Smooth muscle cell of the umbilical artery (primary cell): ENCODE results near the gene NBR1. TPM values are rescaled to one million over a fixed set of nuclear protein-coding genes. Genes with fewer than 3 reads are reported as not detected.

Experiments
- total RNA-seq: library from RNA; depleted of rRNA; stranded (reverse); fragments of >200 nt; gene quantifications from 2 replicates; pipeline ENCODE4 v1.2.3, GENCODE V29; 2014

Gene NBR1, protein sequence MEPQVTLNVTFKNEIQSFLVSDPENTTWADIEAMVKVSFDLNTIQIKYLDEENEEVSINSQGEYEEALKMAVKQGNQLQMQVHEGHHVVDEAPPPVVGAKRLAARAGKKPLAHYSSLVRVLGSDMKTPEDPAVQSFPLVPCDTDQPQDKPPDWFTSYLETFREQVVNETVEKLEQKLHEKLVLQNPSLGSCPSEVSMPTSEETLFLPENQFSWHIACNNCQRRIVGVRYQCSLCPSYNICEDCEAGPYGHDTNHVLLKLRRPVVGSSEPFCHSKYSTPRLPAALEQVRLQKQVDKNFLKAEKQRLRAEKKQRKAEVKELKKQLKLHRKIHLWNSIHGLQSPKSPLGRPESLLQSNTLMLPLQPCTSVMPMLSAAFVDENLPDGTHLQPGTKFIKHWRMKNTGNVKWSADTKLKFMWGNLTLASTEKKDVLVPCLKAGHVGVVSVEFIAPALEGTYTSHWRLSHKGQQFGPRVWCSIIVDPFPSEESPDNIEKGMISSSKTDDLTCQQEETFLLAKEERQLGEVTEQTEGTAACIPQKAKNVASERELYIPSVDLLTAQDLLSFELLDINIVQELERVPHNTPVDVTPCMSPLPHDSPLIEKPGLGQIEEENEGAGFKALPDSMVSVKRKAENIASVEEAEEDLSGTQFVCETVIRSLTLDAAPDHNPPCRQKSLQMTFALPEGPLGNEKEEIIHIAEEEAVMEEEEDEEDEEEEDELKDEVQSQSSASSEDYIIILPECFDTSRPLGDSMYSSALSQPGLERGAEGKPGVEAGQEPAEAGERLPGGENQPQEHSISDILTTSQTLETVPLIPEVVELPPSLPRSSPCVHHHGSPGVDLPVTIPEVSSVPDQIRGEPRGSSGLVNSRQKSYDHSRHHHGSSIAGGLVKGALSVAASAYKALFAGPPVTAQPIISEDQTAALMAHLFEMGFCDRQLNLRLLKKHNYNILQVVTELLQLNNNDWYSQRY
- 88.8 and 113 TPM in 2 replicates for total RNA-seq

DNA sequence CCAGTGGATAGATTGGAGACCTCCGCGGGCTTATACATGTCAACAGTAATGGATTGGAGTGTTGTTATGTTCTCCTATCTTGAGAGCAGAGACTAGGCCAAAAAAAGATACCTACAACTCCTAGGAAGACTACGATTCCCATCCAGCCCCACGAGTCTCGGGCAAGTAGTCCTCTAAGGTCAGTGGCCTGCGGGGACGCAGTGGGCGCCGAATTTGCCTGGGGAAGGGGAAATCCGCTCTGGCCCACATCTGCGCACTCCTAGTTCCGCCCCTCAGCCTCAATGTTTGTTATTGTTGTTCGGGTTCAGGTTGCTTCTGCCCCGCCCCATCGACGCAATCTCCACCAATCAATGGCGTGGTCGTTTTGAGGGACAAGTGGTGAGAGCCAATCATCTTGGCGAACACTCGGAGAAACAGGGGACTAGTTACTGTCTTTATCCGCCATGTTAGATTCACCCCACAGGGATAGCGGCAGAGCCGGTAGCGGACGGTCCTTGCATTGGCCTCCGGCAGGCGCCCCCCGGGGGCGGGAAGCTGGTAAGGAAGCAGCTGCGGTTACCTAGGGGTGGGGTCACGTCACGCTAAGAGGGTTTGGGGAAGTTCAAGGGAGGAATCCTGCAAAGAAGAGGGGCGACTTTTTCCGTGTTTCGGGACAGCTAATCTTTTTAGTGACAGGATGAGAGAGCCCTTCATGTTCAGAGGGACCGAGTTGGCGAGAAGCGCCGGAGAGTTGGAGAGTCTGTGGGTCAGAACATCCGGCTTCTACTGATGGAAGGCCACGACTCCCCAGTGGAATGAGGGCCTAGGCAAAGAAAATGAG, at the start of gene NBR1:
NBR1 (plus strand) TSS at position 449 of the 820 bp plus-strand sequence. CDS start 4,586 bp downstream, outside the sequence.

DNA sequence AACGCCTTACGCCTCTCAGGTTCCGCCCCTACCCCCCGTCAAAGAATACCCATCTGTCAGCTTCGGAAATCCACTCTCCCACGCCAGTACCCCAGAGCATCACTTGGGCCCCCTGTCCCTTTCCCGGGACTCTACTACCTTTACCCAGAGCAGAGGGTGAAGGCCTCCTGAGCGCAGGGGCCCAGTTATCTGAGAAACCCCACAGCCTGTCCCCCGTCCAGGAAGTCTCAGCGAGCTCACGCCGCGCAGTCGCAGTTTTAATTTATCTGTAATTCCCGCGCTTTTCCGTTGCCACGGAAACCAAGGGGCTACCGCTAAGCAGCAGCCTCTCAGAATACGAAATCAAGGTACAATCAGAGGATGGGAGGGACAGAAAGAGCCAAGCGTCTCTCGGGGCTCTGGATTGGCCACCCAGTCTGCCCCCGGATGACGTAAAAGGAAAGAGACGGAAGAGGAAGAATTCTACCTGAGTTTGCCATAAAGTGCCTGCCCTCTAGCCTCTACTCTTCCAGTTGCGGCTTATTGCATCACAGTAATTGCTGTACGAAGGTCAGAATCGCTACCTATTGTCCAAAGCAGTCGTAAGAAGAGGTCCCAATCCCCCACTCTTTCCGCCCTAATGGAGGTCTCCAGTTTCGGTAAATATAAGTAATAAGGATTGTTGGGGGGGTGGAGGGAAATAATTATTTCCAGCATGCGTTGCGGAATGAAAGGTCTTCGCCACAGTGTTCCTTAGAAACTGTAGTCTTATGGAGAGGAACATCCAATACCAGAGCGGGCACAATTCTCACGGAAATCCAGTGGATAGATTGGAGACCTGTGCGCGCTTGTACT, 45.7 kb upstream of the NBR1 start, which contains the start of gene BRCA1:
BRCA1 (minus strand) TSS at position 232 of the 834 bp plus-strand sequence. CDS start 1,268 bp downstream, outside the sequence.

DNA sequence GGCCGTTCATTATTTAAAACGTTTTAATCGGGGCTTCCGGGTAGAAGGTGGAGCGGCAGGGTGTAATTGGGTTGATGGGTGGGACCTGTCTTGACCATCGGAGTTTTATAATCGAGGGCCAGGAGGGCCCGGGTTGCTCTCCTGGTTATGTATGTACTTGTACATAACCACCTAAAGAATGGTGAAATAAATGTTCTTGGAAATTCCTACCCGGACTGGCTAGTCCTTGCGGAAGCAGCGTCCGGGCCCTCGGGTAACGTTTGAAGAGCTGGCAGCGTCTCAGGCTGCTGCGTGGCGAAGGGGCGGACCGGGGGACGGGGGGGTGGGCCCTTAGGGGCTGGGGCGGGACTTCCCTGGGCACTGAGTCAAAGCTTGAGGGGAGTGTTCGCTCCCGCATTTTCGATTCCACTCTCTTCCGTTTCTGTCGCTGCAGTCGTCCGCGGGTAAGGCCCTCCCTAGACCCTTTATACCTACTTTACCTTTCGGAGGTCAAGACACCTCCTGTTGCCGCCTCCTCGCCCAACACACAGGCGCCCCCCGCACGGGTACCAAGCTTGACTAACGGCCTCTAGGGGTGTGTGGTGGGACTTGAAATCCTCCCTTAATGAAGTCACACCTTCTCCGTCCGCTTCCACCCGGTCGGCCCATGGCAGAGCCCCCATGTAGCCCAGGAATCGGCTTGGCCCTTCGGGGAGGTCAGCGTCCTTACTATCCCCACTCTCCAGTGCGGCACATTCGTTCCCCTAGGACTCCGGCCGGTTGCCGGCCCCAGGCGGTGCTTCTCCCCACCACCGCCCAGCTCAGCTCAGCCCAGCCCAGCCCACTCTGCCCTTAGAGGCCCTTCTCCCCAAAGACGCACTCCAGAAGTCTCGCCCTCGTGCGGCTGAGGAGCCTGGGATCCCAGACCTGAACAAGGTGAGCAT, 40.7 kb downstream of the NBR1 start, which contains the start of gene TMEM106A:
TMEM106A (plus strand) TSS at position 396 of the 923 bp plus-strand sequence. CDS start 1,167 bp downstream, outside the sequence.

DNA sequence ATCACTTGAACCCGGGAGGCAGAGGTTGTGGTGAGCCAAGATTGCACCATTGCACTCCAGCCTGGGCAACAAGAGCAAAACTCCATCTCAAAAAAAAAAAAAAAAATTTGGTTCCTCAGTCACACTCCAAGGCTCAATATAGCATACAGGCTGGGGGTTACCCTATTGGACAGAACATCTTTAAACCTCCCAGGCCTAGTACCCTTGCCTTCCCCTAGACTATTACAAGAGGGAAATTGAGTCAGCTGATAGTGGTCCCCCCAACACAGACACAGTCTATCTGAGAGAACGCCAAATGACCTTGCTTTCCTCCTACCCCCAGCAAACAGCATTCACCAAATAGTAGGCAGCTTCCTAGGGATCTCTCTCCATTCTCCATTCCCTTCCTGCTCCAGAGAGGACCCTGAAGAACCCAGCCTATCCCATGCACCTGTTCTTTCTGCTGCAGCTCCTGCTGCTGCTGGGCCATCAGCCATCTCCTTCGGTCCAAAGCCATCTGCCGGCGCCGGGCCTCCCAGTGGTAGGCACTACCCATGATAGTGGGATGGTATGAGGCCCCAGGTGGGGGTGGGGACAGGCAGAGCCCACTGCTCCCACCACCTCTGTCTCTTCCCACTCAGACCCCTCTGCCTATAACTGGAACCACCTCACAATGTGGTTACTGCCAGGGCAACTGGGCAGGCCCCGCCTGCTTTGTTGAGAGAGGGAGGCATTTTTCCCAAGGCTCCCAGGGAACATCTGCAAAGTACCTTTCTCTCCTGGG, 57.2 kb downstream of the NBR1 start, which contains the start of gene CCDC200:
CCDC200 (minus strand) TSS at position 604 of the 763 bp plus-strand sequence; CDS start at position 535, 69 bp downstream.

DNA sequence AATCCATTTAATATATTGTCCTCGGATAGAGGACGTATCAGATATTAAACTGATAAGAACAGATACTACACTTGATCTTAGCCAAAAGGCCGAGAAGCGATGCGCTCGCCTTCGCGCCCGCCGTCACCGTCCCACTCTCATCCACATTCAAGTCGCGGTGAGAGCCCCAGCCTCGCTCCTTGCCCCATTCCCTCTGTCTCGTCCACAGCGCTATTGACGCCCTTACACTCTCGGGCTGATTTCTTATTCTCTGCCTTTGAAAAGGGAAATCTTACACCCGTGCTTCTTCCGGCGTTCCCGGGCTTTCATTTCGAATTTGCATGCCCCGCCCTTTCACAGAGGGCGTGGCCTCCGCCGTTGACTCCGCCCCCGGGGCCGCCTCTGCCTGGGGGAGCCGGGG, 62.9 kb downstream of the NBR1 start, which contains the start of gene RNU2-1:
RNU2-1 (minus strand) TSS at position 101 of the 400 bp plus-strand sequence.

Other genes starting within 250 kb of the NBR1 start
- gene AARSD1, start 206.8 kb upstream of the NBR1 start, total RNA-seq = 20.3 and 24.9 TPM in 2 replicates
- gene PTGES3L, start 191.1 kb upstream of the NBR1 start, total RNA-seq = 0.78 and 0.89 TPM in 2 replicates
- 10.4 and 13.3 TPM in 2 replicates for gene RUNDC1, start 190.6 kb upstream of the NBR1 start, total RNA-seq
- gene RPL27, start 172.8 kb upstream of the NBR1 start, total RNA-seq = 516 and 1,023 TPM in 2 replicates
- gene IFI35, start 164.4 kb upstream of the NBR1 start, total RNA-seq = 6.0 and 13.1 TPM in 2 replicates
- 116 and 150 TPM in 2 replicates for gene VAT1, start 148.8 kb upstream of the NBR1 start, total RNA-seq
- gene RND2, start 146.0 kb upstream of the NBR1 start, total RNA-seq = 0.23 and 0.30 TPM in 2 replicates
- 4.2 and 12.5 TPM in 2 replicates for gene BRCA1, start 45.9 kb upstream of the NBR1 start, total RNA-seq
- gene TMEM106A, start 40.7 kb downstream of the NBR1 start, total RNA-seq = 4.8 and 7.9 TPM in 2 replicates
- not detected in 2 replicates for gene CCDC200, start 57.4 kb downstream of the NBR1 start, total RNA-seq
- gene RNU2-1, start 62.8 kb downstream of the NBR1 start, total RNA-seq = not detected in 2 replicates
- gene ARL4D, start 227.8 kb downstream of the NBR1 start, total RNA-seq = 10.4 and 11.2 TPM in 2 replicates